CD4-positive, alpha-beta T cell treated with Interferon gamma for 1 hour (primary cell): ENCODE data around the gene SIK2.

Experiments used
- DNase-seq: peaks from one replicate; pipeline ENCODE4 v3.0.0-alpha.2; 2020

Gene SIK2

GRCh38 chr11:111582881-111583280 lies 19.4 kb upstream of the SIK2 start:
- DNase-seq, result no peak

DNA sequence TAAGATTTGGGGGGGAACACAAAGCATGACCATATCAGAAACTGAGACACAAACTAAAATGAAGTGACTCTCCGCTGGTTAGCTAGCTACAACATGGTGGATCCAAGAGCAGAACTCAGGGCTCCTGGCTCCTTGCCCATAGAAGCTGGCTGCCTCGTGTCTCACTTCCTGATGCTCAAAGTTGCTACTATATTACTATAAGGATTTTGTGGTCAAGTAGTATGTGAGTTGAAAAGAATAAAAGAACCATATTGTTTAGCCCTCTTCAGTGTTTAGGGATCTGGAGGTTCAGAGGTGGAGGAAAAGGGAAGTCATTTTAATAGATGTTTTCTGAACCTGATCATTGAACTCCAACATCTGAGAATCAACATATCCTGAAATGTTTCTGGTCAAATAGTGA lies 16.9 kb upstream of the SIK2 start:
- no peak for DNase-seq

DNA sequence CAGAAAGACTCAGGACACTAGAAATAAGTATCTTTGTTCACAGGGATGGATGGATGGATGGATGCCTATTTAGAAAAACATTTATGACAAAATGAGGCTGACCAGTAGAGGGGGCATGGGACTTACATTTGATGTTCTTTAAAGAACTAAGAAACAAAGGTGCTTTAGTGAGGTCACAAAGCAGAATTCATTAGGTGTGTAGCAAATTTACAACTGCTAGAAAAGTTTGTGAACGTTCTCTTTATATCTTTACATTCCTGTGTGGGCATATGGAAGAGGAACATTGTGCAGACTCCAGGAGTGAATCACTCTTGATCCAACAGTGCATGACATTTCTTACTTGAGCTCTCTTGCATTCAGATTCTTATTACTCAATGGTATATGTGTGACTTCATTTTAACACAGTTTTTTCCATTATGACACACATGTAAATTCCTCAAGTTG lies 15.8 kb upstream of the SIK2 start:
- no peak for DNase-seq

GRCh38 chr11:111589114-111589513 lies 13.1 kb upstream of the SIK2 start:
- DNase-seq, result no peak

DNA sequence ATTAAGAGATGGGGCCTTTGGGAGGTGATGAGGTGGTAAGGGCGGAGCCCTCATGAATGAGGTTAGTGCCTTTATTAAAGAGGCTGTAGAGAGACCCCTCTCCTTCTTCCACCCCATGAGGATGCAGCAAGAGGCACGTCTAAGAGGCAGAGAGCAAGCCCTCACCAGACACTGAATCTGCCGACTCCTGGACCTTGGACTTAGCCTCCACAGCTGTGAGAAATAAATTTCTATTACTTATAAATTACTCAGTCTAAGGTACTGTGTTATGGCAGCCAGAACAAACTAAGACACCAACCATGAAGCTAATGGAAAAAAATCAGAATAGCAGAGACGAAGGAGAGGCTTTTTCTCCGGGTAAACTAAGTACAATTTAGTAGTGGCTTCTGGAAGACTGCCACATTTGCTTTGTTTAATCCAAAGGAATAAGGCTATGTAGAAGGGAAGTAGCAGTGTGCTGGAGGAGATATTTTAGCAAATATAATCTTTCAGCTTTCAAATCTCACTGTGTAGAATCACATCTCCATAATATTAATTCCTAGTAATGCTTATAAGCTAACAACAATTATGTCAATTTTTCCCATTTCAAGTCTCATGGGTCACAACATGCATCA lies 12.3 kb upstream of the SIK2 start:
- no peak for DNase-seq

DNA sequence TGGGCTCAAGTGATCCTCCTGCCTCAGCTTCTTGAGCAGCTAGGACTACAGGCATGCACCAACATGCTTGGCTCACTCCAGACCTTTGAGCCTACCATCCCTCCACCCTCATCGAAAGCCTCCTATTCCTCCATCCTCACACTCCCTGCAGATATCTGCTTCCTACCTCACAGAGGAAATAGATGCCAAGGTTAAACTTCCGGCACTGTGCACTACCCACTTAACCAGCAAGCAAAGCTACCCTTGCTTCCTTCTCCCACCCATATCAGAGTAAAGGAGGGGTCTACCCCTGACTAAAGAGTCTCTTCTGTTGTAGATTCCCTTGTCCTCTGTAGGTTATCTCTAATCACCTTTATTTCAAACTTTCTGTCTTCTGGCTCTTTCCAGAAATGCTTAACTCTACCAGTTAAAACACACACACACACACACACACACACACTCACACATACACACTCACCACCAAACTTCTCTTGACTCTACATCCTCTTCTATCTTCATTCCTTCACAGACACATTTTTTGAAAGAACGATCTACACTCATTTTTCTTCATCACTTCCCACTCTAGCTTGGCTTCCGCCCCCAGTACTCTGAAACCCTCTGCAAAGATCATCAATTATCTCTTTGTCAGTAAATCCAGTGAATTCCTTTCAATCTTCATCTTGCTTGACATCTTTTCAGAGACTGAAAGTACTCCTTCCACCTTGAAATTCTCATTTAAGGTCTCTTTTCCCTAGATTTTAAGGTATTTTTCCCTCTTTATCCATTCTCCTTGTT lies 10.9 kb upstream of the SIK2 start:
- no peak for DNase-seq

GRCh38 chr11:111592491-111592890 lies 9.8 kb upstream of the SIK2 start:
- no peak for DNase-seq

DNA sequence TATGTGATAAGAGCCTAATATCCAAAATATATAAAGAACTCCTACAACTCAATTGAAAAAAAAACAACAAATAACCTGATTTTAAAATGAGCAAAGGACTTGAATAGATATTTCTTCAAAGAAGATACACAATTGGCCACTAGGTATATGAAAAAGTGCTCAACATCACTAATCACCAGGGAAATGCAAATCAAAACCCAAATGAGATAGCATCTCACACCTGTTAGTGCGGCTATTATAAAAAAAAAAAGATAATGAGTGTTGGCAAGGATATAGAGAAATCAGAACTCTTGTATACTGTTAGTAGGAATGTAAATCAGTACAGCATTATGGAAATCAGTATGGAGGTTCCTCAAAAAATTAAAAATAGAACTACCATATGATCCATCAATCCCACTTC lies 5.9 kb upstream of the SIK2 start:
- DNase-seq, result no peak

DNA sequence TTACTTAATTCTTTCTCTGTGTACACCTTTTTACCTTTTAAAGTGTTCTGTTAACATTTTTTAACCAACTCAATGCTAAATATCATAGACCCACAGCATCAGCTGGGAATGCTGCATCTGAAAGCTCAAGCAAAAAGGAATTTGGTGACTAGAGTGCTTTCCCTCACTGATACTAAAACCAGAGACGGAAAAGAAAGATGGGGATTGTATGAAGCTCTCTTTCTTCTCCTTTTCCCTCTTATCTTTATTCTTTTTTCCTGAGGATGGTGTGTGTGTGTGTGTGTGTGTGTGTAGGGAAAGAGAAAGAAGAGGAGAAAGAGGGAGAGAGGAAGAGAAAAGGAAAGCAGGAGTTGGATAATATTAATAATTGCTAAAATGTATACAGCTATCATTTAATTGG lies 4.1 kb upstream of the SIK2 start:
- DNase-seq, result no peak

DNA sequence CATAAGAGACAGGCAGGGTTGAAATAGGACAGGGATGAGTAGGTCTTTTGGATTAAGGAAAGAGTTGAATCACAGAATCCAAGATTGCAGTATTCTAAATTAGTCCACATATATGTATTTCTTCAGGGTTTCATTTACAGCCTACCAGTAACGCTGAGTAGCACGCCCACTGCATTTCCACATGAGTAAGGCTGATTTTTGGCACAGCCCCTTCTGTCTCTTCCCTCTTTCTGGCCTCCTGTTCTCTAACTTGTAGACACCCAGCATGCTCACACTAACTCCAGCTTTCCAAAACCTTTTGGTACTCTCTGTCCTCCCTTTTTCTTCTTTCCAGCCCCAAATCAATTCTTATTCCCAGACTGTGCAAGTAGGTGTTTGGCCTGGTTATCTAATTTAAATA lies 3.7 kb upstream of the SIK2 start:
- no peak for DNase-seq

DNA sequence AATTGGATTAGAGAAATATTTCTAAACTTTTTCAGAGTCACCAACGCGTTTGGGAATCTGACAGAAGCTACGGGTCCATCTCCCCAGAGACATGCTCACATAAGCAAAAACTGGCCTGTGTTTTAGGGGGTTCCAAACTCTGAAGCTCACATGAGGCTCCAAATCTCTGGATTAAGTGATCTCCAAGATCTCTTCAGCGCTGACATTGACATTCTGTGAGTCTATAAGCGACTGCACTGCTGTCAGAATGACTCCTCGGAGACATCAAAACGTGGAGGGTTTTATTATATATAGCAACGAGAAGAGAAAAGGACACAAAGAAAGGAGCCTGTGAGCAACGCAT lies 642 bp upstream of the SIK2 start:
- no peak for DNase-seq

DNA sequence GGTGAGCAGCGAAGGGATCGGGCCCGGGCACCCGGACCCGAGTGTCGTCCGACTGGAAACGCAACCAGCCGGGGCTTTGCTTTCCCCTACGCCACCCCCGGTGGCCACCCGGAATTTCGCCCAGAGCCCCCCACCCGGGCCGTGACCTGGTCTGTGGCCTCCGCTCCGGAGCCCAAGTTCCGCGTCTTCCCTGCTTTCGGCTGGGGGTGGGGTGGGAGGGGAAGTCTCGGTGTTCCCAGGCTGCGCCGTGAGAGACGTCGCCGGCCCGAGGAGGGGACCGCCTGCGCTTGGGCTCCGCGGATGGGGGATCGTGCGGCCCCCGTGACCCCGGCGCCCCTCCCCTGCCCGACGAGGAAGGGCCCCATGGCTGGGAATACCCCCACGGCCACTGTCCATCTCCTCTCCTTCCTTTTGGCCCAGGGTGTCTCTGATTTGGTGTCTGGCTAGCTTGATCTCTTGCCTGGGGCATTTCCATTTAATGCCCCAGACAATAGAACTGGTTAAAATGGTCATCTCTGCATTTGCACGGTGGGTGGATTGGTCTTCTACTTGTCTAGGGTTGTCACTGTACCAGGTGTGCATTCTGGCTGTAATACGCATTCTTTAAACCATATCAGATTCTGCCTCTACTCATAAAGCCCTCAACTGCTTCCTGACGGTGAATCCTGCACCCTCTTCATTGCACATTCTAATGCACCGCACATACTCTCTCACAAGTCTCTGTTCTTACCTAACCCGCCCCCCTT lies 789 bp downstream of the SIK2 start:
- peak; percentile 5 for DNase-seq

DNA sequence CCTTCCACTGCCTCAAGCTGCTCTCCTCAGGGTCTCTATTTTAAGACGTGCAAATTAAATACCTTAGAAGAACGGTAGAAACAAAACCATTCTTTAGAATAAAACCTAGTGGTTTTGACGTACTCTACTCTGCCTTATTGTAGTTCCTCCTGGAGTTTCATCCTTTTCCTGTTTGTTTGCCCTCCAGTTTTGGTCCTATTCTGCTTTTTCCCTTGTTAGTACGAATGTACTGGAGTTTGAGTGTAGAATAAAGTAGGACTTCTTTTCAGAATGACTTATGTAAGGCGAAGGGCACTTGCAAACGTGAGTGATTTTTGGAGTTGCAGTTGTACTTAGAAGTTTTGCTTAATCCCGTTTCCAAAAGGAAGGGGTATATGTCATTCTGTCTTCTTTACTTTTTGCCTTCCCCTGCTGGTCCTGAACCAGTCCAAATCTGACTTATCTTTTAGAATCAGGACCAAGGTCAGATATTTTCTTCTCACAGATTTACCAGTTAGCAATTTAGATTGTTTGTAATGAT lies 1.4 kb downstream of the SIK2 start:
- no peak for DNase-seq

GRCh38 chr11:111604392-111605009 lies 2.3 kb downstream of the SIK2 start:
- DNase-seq, result no peak

GRCh38 chr11:111605681-111606080 lies 3.4 kb downstream of the SIK2 start:
- DNase-seq, result no peak

- DNase-seq, result no peak
Observed at GRCh38 chr11:111606986-111607385, 4.7 kb downstream of the SIK2 start.

DNA sequence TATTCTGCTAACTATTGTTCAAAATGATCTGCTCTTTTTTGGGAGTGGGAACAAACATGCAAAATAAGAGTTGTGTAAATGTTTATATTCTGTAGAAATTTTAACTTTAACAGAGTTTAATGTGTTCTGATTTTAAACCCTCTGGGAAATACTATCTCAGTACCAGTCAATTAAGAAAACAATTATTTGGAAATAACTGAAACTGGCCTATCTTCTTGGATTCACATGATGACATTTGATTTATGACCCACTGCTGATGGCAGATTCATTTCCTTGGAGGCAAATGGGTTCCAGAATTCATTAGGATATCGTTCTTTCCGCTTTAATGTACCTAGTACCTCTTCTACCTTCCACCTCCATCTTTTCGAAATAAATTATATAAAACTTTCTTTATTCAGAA lies 5.5 kb downstream of the SIK2 start:
- DNase-seq, result no peak

DNA sequence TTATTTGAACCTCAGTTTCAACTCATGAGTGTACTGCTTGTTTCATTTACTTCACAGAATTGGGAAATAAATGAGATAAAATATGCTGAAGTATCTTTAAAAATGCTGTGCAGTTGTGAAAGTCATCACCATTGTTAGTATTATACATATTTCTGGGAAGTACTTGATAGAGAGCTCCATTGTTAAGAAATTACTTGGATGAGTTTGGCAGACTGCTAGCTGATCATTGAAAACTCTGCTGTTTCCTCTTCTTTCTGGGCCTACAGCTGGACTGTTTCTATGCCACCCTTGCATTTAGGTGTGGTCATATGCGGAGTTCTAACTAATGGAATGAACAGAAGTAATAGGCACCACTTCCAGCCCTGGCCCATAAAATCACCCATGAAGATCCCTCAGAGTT lies 10.0 kb downstream of the SIK2 start:
- no peak for DNase-seq

GRCh38 chr11:111617286-111617685 lies 15.0 kb downstream of the SIK2 start:
- DNase-seq, result no peak

DNA sequence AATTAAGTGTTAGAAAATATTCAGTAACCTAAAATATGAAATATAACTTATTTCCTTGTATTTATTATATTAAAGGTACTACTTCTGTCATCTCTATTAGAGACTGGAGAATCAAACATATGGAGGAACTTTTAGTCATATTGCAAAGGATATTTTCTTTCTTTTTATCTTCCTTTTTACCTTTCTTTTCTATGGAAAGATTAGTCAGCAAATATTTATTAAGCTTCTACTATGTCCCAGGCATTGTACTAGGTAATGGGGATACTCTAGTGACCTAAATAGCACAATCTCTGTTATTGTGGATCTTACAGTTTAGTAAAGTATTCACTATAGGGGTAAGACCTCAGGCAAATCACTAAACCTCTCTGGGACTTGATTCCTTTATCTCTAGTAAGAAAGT lies 18.3 kb downstream of the SIK2 start:
- DNase-seq, result no peak

GRCh38 chr11:111623527-111624030 lies 21.3 kb downstream of the SIK2 start:
- no peak for DNase-seq

DNA sequence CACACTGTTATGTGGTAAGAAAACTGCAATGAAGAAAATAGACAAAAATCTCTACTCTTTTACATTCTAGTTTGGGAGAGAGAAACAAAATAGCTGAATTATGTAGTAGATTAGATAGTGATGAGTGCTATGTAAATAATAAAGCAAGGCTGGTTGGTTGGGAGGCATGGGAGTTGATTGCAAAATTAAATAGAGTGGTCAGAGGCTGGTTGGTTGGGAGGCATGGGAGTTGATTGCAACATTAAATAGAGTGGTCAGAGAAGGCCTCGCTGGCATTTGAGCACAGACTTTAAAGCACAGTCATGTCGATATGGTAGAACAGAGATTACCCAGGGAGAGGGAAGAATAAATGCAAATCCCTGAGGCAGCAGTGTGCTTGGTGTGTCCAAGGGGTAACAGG lies 22.4 kb downstream of the SIK2 start:
- DNase-seq, result no peak

GRCh38 chr11:111627591-111627990 lies 25.3 kb downstream of the SIK2 start:
- DNase-seq, result no peak
